Sigmoid colon (tissue), 4 donors: ENCODE results near the gene MMP17.

Source experiments
- POLR2A ChIP-seq, 2 donors: fragments of 450-650 bp; IDR thresholded peaks; one replicate each; pipeline ENCODE4 v1.6.1; 2016; ENCODE audit warnings: antibody characterized with exemption in 2 of 2, mild to moderate bottlenecking in 2 of 2, moderate library complexity in 2 of 2
- POLR2AphosphoS5 ChIP-seq, 4 donors: sonication (generic); formaldehyde crosslinking; IDR thresholded peaks; one replicate each; pipeline ENCODE4 v1.6.1; 2017; ENCODE audit warnings: antibody characterized with exemption in 4 of 4
- TF ChIP-seq, protein P1 (sequence below), 4 experiments: fragments of 450-650 bp in 3 of 4; fragments of 200-600 bp in 1 of 4; IDR thresholded peaks; one replicate each; pipeline ENCODE4 v1.5.1; 2016 to 2019; ENCODE audit warnings: antibody characterized with exemption in 4 of 4, mild to moderate bottlenecking in 3 of 4, moderate library complexity in 2 of 4

DNA sequence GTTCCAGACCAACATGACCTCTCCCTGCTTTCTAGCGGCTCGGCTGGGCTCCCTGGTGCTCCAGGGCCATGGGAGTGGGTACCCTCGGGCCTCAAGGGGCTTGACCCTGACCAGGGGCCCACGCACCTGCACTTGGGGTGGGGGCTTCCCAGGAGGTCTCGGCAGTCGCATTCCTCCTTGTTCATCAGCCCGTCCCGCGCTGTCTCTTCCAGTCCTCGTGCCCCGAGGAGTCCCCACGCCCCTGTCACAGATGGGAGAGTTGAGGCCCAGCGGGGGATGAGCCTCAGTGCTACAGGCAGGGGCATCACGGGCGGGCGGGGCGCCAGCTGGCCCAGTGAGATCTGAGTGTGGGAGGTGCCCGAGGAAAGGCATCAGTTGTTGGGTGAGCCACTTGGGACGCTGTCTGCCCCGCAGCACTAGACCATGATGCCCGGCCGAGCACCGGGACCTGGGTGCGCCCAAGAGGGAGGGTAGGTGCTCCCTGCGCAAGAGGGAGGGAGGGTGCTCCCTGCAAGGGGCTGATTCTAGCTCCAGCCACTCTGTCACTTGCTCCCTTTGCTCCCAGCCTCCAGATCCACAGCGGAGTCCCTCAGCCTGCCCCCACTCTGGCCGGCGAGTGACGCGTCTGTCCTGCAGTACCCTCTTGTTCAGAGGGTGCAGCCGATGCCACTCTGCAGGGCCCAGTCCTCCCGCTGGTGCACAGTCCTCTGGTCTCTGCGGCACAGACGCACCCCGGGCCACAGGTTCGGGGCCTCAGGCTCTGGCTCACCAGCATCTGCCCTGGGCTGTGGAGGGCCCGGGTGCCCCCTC, 23.8 kb downstream of the MMP17 start:
- TF ChIP-seq POLR2AphosphoS5 (IDR thresholded peaks at IDR 0.05) (no peak), POLR2A (IDR thresholded peaks at IDR 0.05) (no peak)
- TF ChIP-seq, protein P1, sequence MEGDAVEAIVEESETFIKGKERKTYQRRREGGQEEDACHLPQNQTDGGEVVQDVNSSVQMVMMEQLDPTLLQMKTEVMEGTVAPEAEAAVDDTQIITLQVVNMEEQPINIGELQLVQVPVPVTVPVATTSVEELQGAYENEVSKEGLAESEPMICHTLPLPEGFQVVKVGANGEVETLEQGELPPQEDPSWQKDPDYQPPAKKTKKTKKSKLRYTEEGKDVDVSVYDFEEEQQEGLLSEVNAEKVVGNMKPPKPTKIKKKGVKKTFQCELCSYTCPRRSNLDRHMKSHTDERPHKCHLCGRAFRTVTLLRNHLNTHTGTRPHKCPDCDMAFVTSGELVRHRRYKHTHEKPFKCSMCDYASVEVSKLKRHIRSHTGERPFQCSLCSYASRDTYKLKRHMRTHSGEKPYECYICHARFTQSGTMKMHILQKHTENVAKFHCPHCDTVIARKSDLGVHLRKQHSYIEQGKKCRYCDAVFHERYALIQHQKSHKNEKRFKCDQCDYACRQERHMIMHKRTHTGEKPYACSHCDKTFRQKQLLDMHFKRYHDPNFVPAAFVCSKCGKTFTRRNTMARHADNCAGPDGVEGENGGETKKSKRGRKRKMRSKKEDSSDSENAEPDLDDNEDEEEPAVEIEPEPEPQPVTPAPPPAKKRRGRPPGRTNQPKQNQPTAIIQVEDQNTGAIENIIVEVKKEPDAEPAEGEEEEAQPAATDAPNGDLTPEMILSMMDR (IDR thresholded peaks at IDR 0.05), result no peak
